ENCODE data around the gene SPATA24. TPM values are rescaled to one million over a fixed set of nuclear protein-coding genes. Genes with fewer than 3 reads are reported as not detected.
"Not testable (repeated sequence)": the region's sequence is repeated elsewhere in the genome, so short reads cannot be mapped to it uniquely, and the experiment has no call there.

The SPATA24 gene
- total and polyA plus RNA-seq, 2 donors (not counting 1 experiment from before 2014, with no cell fraction given): 5.6 to 7.4 TPM

DNA sequence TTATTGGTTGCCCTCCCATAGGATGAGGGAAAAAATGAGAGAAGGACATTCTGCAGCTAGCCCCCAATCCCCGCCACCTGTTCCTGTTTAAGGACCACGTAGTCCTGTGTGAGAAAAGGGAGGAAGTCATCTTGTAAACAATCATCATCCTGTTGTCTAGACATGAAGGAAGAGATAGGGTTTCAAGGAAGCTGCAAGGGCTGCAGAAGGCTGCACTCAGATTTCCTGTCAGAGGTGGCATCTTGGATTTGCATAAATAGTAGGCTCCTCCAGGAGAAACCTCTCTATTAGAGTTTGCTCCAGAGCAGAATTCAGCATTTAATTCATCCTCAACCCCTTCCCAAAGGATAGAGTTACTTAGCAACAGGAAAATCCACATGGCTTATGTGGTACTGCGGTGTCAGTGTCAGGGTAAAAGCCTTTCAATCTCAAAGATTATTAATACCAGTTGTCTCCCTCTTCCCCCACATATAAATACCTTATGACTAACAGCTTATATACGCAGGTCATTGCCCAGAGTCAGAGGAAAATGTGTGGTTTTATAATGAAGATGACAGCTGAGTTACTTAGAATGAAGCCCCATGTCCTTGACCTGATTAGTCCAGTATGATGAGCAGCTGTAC, 40.1 kb upstream of the SPATA24 start:
- TF ChIP-seq, protein P1, sequence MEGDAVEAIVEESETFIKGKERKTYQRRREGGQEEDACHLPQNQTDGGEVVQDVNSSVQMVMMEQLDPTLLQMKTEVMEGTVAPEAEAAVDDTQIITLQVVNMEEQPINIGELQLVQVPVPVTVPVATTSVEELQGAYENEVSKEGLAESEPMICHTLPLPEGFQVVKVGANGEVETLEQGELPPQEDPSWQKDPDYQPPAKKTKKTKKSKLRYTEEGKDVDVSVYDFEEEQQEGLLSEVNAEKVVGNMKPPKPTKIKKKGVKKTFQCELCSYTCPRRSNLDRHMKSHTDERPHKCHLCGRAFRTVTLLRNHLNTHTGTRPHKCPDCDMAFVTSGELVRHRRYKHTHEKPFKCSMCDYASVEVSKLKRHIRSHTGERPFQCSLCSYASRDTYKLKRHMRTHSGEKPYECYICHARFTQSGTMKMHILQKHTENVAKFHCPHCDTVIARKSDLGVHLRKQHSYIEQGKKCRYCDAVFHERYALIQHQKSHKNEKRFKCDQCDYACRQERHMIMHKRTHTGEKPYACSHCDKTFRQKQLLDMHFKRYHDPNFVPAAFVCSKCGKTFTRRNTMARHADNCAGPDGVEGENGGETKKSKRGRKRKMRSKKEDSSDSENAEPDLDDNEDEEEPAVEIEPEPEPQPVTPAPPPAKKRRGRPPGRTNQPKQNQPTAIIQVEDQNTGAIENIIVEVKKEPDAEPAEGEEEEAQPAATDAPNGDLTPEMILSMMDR (conservative IDR thresholded peaks at IDR 0.05 in 1 of 2, IDR thresholded peaks at IDR 0.05 in 1 of 2; ENCODE audit: low read depth in 1 of 2, low read length in 2 of 2): no peak
- TF ChIP-seq EZH2 (IDR thresholded peaks at IDR 0.05; ENCODE audit: low read length, missing control alignments): no peak
- Histone ChIP-seq H4K20me1 (ENCODE audit: control insufficient read depth, extremely low read depth, insufficient read depth, low read length) (no peaks in the 10 kb centered on the region), H3K4me3 (replicated peaks in 1 of 4; ENCODE audit: control extremely low read depth in 1 of 4, insufficient read depth in 1 of 4, low read depth in 3 of 4, low read length in 4 of 4) (no peak overlapping the region), H3K79me2 (ENCODE audit: control insufficient read depth, insufficient read depth, low read length) (no peaks in the 10 kb centered on the region), H2AFZ (ENCODE audit: low read length) (no peak overlapping the region), H3K4me1 (ENCODE audit: control insufficient read depth, extremely low read depth, insufficient read depth, low read length) (peaks cover 3% of the 10 kb centered on the region), H3K27ac (ENCODE audit: insufficient read depth, low read length) (no peak overlapping the region), H3K9ac (ENCODE audit: insufficient read depth, low read length) (no peak overlapping the region), H3K4me2 (ENCODE audit: extremely low read depth, insufficient read depth, low read length) (no peak overlapping the region), H3K27me3 (ENCODE audit: control insufficient read depth, insufficient read depth, low read length) (no peaks in the 10 kb centered on the region), H3K9me3 (ENCODE audit: control insufficient read depth, insufficient read depth, low read depth, low read length) (no peaks in the 10 kb centered on the region), H3K36me3 (ENCODE audit: control insufficient read depth, insufficient read depth, low read length) (no peaks in the 10 kb centered on the region)
- peak; percentile 23 to 92 for DNase-seq (ENCODE audit: low read depth in 2 of 2)

DNA sequence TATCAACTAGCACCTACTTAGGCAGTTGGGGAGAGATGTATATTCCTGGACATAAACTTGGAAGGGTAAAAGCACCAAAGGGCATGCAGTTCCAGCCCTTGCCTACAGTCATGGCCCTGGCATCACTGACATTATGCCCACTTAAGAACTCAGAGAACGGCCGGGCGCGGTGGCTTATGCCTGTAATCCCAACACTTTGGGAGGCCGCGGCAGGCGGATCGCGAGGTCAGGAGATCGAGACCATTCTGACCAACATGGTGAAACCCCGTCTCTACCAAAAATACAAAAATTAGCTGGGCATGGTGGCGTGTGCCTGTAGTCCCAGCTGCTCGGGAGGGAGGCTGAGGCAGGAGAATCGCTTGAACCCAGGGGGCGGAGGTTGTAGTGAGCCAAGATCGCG, 36.5 kb upstream of the SPATA24 start:
- H3K36me3 ChIP-seq (ENCODE audit: control insufficient read depth, insufficient read depth, low read length); H3K27ac ChIP-seq (ENCODE audit: insufficient read depth, low read length); H2AFZ ChIP-seq (ENCODE audit: low read length); H3K4me1 ChIP-seq (ENCODE audit: control insufficient read depth, extremely low read depth, insufficient read depth, low read length); DNase-seq (ENCODE audit: low read depth in 2 of 2); H3K4me3 ChIP-seq (replicated peaks in 1 of 4; ENCODE audit: control extremely low read depth in 1 of 4, insufficient read depth in 1 of 4, low read depth in 3 of 4, low read length in 4 of 4); H3K27me3 ChIP-seq (ENCODE audit: control insufficient read depth, insufficient read depth, low read length); H3K9me3 ChIP-seq (ENCODE audit: control insufficient read depth, insufficient read depth, low read depth, low read length); H3K9ac ChIP-seq (ENCODE audit: insufficient read depth, low read length); H4K20me1 ChIP-seq (ENCODE audit: control insufficient read depth, extremely low read depth, insufficient read depth, low read length); H3K79me2 ChIP-seq (ENCODE audit: control insufficient read depth, insufficient read depth, low read length); H3K4me2 ChIP-seq (ENCODE audit: extremely low read depth, insufficient read depth, low read length): not testable (repeated sequence)

DNA sequence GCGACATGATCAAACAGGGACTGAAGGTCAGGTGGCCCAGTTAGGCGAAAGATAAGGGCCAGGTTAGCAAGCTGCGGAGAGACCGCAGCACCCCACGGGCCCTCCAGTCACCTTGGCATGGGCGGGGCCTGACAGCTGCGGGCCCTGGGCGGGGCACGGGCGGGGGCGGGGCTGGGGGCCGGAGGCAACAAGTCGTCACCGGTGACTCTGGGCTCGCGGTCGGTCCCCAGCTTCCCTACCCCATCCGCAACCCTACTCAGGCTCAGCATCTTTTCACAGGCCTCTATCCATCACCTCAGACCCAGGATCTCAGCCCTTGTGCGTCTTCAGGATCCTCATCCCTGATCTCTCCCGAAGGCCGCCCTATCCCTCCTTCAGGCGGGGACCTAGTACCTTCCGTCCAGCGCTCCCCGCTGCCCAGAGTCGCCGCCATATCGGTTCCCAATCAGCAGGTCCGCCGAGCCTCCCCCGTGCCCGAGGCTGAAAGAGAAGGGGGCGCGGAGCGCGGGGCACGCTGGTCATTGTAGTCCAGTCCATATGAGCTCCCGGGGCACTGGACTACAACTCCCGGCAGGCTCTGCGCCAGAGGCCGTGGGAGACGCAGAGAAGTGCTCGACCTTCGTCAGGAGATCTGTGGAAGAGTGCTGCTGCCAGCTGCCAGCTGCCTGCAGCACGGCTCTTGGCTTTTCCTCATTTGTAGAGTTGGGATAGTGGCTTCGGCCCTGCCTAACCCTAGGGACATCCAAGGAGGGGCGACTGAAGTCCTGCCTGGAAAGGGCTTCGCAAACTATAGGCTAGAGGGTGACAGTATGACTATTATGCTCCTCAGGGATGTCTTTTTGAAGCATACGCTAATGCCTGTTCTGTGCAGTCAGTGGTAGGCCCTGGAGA, 35.4 kb upstream of the SPATA24 start, which contains the start of gene DNAJC18:
Gene DNAJC18, minus strand, starts transcription at position 513 of the 891 bp plus-strand sequence. Its CDS starts 80 bp downstream, at position 433.
- no peaks in the 10 kb centered on the region for H3K9me3 ChIP-seq (ENCODE audit: control insufficient read depth, insufficient read depth, low read depth, low read length)
- no peaks in the 10 kb centered on the region for H3K79me2 ChIP-seq (ENCODE audit: control insufficient read depth, insufficient read depth, low read length)
- H2AFZ ChIP-seq (ENCODE audit: low read length): peak within 1 kb of the TSS; percentile 100
- H4K20me1 ChIP-seq (ENCODE audit: control insufficient read depth, extremely low read depth, insufficient read depth, low read length): no peaks in the 10 kb centered on the region
- peak within 1 kb of the TSS; percentile 95 for H3K9ac ChIP-seq (ENCODE audit: insufficient read depth, low read length)
- TF ChIP-seq, protein P1 (conservative IDR thresholded peaks at IDR 0.05 in 1 of 2, IDR thresholded peaks at IDR 0.05 in 1 of 2; ENCODE audit: low read depth in 1 of 2, low read length in 2 of 2): no peak
- TF ChIP-seq EZH2 (IDR thresholded peaks at IDR 0.05; ENCODE audit: low read length, missing control alignments): no peak
- no peaks in the 10 kb centered on the region for H3K36me3 ChIP-seq (ENCODE audit: control insufficient read depth, insufficient read depth, low read length)
- peak within 1 kb of the TSS; percentile 70 to 98 (median 82) for H3K4me3 ChIP-seq (replicated peaks in 1 of 4; ENCODE audit: control extremely low read depth in 1 of 4, insufficient read depth in 1 of 4, low read depth in 3 of 4, low read length in 4 of 4)
- H3K27me3 ChIP-seq (ENCODE audit: control insufficient read depth, insufficient read depth, low read length): no peaks in the 10 kb centered on the region
- H3K4me1 ChIP-seq (ENCODE audit: control insufficient read depth, extremely low read depth, insufficient read depth, low read length): peaks cover 7% of the 10 kb centered on the region
- peak within 1 kb of the TSS; percentile 95 for H3K27ac ChIP-seq (ENCODE audit: insufficient read depth, low read length)
- DNase-seq (ENCODE audit: low read depth in 2 of 2): peak; percentile 83 to 90
- H3K4me2 ChIP-seq (ENCODE audit: extremely low read depth, insufficient read depth, low read length): peak within 1 kb of the TSS; percentile 93

All from fibroblast of lung (primary cell).